ENCODE results near the gene DUS2. TPM values are rescaled to one million over a fixed set of nuclear protein-coding genes. Genes with fewer than 3 reads are reported as not detected.

DUS2 gene
- total RNA-seq, 1 experiment from 2014 or later: 27.9 TPM

DNA sequence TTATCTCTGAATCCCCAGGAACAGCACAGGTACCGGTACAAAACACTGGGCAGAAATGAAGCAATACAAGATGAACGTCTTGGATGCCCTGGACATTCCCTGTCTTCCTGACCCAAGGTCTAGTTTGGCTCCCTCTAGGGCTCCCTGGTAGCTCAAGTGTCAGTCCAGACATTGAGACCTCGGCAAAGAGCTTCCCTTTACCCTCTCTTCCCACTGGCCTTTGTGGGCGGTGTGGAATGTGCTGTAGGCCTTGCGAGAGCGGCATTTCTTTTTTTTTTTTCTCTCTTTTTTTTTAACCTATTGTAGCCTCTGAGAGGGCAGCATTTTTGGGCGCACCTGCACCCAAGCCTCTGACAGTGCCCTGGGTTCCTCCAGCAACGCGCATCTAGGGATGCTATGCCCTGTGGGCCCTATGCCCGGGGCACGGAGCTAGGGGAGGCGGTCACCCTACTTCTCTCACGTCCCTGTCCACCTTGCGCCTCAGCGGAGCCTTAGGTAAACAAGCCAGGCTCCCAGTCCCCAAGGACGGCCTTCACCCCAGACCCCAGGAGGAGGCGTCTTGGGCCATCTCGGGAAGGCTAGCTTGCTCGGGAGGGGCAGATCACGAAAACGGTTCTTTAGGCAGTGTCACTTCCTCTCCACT lies 60.9 kb downstream of the DUS2 start:
- Mint-ChIP-seq H3K9me3 (no peaks in the 10 kb centered on the region), H3K4me1 (peaks cover 18% of the 10 kb centered on the region), H3K27me3 (ENCODE audit: low read depth) (no peaks in the 10 kb centered on the region), H3K27ac (peak overlapping the region; percentile 55), H3K4me3 (peak overlapping the region; percentile 84), H3K36me3 (no peaks in the 10 kb centered on the region)
- TF ChIP-seq, protein P1, sequence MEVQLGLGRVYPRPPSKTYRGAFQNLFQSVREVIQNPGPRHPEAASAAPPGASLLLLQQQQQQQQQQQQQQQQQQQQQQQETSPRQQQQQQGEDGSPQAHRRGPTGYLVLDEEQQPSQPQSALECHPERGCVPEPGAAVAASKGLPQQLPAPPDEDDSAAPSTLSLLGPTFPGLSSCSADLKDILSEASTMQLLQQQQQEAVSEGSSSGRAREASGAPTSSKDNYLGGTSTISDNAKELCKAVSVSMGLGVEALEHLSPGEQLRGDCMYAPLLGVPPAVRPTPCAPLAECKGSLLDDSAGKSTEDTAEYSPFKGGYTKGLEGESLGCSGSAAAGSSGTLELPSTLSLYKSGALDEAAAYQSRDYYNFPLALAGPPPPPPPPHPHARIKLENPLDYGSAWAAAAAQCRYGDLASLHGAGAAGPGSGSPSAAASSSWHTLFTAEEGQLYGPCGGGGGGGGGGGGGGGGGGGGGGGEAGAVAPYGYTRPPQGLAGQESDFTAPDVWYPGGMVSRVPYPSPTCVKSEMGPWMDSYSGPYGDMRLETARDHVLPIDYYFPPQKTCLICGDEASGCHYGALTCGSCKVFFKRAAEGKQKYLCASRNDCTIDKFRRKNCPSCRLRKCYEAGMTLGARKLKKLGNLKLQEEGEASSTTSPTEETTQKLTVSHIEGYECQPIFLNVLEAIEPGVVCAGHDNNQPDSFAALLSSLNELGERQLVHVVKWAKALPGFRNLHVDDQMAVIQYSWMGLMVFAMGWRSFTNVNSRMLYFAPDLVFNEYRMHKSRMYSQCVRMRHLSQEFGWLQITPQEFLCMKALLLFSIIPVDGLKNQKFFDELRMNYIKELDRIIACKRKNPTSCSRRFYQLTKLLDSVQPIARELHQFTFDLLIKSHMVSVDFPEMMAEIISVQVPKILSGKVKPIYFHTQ (CRISPR knock-in tag; IDR thresholded peaks at IDR 0.05): 0 out of 2 replicates have a peak, but pooled peaks have one; percentile 10
- no peak for TF ChIP-seq FOXK1 (CRISPR knock-in tag; IDR thresholded peaks at IDR 0.05)
- TF ChIP-seq, protein P2, sequence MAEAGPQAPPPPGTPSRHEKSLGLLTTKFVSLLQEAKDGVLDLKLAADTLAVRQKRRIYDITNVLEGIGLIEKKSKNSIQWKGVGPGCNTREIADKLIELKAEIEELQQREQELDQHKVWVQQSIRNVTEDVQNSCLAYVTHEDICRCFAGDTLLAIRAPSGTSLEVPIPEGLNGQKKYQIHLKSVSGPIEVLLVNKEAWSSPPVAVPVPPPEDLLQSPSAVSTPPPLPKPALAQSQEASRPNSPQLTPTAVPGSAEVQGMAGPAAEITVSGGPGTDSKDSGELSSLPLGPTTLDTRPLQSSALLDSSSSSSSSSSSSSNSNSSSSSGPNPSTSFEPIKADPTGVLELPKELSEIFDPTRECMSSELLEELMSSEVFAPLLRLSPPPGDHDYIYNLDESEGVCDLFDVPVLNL (CRISPR knock-in tag; IDR thresholded peaks at IDR 0.05; ENCODE audit: borderline replicate concordance, low read depth): no peak
- CTCF ChIA-PET: interaction anchor here (0.5 to 4.3 kb wide), 31 partner anchors 8 to 563 kb away, joined by 3 to 58 read pairs (median 4); partner anchors contain the start of genes DDX28, DUS2, ESRP2 and NRN1L
- DNase-seq (ENCODE audit: low spot score): peak; percentile 24
- ATAC-seq: peak; percentile 9
- POLR2A ChIA-PET: interaction anchor here (0.5 to 2.3 kb wide), 4 partner anchors 10 to 152 kb away, joined by 3 to 39 read pairs (median 7); partner anchors contain the start of genes ESRP2 and PSMB10

DNA sequence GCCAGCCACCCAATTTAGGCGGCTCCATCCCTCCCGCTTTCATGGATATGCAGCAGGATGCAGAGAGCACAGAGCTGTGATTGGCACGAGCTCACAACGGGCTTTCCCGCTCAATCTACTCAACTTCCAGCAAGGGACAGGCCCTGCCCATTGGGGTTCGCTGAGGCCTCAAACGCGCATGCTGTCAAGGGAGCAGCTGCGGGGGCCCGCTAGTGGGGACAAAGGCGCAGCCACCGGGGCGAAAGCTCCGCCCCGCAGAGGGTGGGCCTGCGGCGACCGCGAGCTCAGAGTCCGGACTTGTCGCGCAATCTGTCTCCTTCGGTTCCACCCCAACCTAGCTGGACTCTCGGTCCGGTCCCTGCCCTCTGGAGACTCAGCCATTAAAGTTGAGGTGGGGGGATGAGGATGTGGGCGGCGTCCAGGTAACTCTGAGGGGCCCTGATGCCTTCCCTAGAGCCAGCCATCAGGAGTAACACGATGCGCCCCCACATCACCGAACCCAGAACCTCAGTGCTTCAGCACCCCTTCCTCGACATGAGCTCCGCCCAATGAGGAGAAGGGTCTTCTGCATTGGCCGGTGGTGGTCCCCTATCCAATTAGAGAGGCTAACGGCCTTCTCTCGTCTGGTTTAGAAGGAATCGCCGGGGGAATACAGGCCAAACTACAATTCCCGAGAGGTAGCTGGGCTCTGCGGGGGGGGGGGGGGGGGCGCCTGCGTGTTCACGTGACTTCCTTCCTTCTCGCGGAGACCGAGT lies 61.6 kb downstream of the DUS2 start:
- ATAC-seq: peak; percentile 72
- TF ChIP-seq SP1 (CRISPR knock-in tag; conservative IDR thresholded peaks at IDR 0.05) (peak; percentile 46; the same call in 1 of the 2 replicates), FOXP1 (CRISPR knock-in tag; IDR thresholded peaks at IDR 0.05; ENCODE audit: borderline replicate concordance) (no peak), ZNF219 (CRISPR knock-in tag; IDR thresholded peaks at IDR 0.05; ENCODE audit: borderline replicate concordance) (no peak), GTF2I (CRISPR knock-in tag; conservative IDR thresholded peaks at IDR 0.05) (no peak), ATF1 (CRISPR knock-in tag; IDR thresholded peaks at IDR 0.05) (no peak), SOX15 (CRISPR knock-in tag; IDR thresholded peaks at IDR 0.05) (no peak), ZNF423 (CRISPR knock-in tag; IDR thresholded peaks at IDR 0.05) (no peak), CBFB (CRISPR knock-in tag; IDR thresholded peaks at IDR 0.05; ENCODE audit: low read depth) (no peak), JUN (CRISPR knock-in tag; IDR thresholded peaks at IDR 0.05) (peak; percentile 22; the same call in 1 of the 2 replicates), SMAD4 (CRISPR knock-in tag; IDR thresholded peaks at IDR 0.05) (0 out of 2 replicates have a peak, but pooled peaks have one; percentile 56), FOXJ3 (CRISPR knock-in tag; IDR thresholded peaks at IDR 0.05; ENCODE audit: borderline replicate concordance) (no peak), RELA (CRISPR knock-in tag; IDR thresholded peaks at IDR 0.05; ENCODE audit: borderline replicate concordance) (no peak), PRRX2 (CRISPR knock-in tag; IDR thresholded peaks at IDR 0.05) (no peak)
- TF ChIP-seq, protein P3, sequence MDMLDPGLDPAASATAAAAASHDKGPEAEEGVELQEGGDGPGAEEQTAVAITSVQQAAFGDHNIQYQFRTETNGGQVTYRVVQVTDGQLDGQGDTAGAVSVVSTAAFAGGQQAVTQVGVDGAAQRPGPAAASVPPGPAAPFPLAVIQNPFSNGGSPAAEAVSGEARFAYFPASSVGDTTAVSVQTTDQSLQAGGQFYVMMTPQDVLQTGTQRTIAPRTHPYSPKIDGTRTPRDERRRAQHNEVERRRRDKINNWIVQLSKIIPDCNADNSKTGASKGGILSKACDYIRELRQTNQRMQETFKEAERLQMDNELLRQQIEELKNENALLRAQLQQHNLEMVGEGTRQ (CRISPR knock-in tag; IDR thresholded peaks at IDR 0.05): no peak
- TF ChIP-seq, protein P4, sequence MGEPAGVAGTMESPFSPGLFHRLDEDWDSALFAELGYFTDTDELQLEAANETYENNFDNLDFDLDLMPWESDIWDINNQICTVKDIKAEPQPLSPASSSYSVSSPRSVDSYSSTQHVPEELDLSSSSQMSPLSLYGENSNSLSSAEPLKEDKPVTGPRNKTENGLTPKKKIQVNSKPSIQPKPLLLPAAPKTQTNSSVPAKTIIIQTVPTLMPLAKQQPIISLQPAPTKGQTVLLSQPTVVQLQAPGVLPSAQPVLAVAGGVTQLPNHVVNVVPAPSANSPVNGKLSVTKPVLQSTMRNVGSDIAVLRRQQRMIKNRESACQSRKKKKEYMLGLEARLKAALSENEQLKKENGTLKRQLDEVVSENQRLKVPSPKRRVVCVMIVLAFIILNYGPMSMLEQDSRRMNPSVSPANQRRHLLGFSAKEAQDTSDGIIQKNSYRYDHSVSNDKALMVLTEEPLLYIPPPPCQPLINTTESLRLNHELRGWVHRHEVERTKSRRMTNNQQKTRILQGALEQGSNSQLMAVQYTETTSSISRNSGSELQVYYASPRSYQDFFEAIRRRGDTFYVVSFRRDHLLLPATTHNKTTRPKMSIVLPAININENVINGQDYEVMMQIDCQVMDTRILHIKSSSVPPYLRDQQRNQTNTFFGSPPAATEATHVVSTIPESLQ (CRISPR knock-in tag; IDR thresholded peaks at IDR 0.05): no peak
- TF ChIP-seq, protein P5, sequence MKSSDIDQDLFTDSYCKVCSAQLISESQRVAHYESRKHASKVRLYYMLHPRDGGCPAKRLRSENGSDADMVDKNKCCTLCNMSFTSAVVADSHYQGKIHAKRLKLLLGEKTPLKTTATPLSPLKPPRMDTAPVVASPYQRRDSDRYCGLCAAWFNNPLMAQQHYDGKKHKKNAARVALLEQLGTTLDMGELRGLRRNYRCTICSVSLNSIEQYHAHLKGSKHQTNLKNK (CRISPR knock-in tag; IDR thresholded peaks at IDR 0.05): no peak
- TF ChIP-seq, protein P6, sequence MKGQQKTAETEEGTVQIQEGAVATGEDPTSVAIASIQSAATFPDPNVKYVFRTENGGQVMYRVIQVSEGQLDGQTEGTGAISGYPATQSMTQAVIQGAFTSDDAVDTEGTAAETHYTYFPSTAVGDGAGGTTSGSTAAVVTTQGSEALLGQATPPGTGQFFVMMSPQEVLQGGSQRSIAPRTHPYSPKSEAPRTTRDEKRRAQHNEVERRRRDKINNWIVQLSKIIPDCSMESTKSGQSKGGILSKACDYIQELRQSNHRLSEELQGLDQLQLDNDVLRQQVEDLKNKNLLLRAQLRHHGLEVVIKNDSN (CRISPR knock-in tag; IDR thresholded peaks at IDR 0.05): peak; percentile 75; the same call in 1 of the 2 replicates
- TF ChIP-seq, protein P2 (CRISPR knock-in tag; IDR thresholded peaks at IDR 0.05; ENCODE audit: borderline replicate concordance, low read depth): no peak

More for the DNA sequence above, 61.6 kb downstream of the DUS2 start:
- Mint-ChIP-seq H3K27ac (peak overlapping the region; percentile 78), H3K4me3 (peak overlapping the region; percentile 84), H3K9me3 (no peaks in the 10 kb centered on the region), H3K36me3 (no peaks in the 10 kb centered on the region), H3K4me1 (peaks cover 20% of the 10 kb centered on the region), H3K27me3 (ENCODE audit: low read depth) (no peaks in the 10 kb centered on the region)
- CTCF ChIA-PET: interaction anchor here (0.6 to 4.3 kb wide), 35 partner anchors 8 to 563 kb away, joined by 3 to 58 read pairs (median 5); partner anchors contain the start of genes DDX28, DUS2, ESRP2 and NRN1L
- peak; percentile 80 for DNase-seq (ENCODE audit: low spot score)
- POLR2A ChIA-PET: interaction anchor here (0.5 to 2.3 kb wide), 11 partner anchors 9 to 720 kb away, joined by 3 to 39 read pairs (median 4); partner anchors contain the start of genes ESRP2, PLA2G15 and PSMB10
